Lung (tissue), 12 donors: ENCODE results near the gene PSENEN. TPM values are rescaled to one million over a fixed set of nuclear protein-coding genes. Genes with fewer than 3 reads are reported as not detected.

Source experiments
- ATAC-seq: fragments of 200-7000 bp; cut with Tn5 transposase; one replicate; pipeline ENCODE4 v1.9.1; 2020; ENCODE audit warnings: moderate number of reproducible peaks; ENCODE audit not compliant: insufficient read depth, low FRiP score
- DNase-seq, 3 donors: peaks; one replicate each; pipeline ENCODE4 v3.0.0-alpha.2; 2013 to 2017
- H3K27ac ChIP-seq, 2 donors: one replicate each; pipeline ENCODE4 v1.5.1; 2013; ENCODE audit warnings: mild to moderate bottlenecking in 2 of 2, moderate library complexity in 2 of 2, control low read depth in 1 of 2, inconsistent platforms in 1 of 2, low read depth in 1 of 2, low read length in 1 of 2
- H3K27me3 ChIP-seq, 3 donors: one replicate each; pipeline ENCODE4 v1.5.1; 2013; ENCODE audit warnings: low read length in 2 of 3; ENCODE audit not compliant: control insufficient read depth in 3 of 3, insufficient read depth in 3 of 3
- H3K36me3 ChIP-seq, 4 donors: one replicate each; pipeline ENCODE4 v1.5.1; 2013; ENCODE audit warnings: low read length in 4 of 4, mild to moderate bottlenecking in 1 of 4, moderate library complexity in 1 of 4; ENCODE audit not compliant: control insufficient read depth in 4 of 4, insufficient read depth in 4 of 4
- H3K4me1 ChIP-seq, 5 donors: one replicate each; pipeline ENCODE4 v1.5.1; 2013; ENCODE audit warnings: low read length in 5 of 5, mild to moderate bottlenecking in 2 of 5, moderate library complexity in 1 of 5; ENCODE audit not compliant: control insufficient read depth in 5 of 5, insufficient read depth in 5 of 5
- H3K4me3 ChIP-seq: one replicate; pipeline ENCODE4 v1.5.1; 2013; ENCODE audit warnings: mild to moderate bottlenecking, control low read depth, moderate library complexity
- H3K9ac ChIP-seq, 2 donors: one replicate each; pipeline ENCODE4 v1.5.1; 2013; ENCODE audit warnings: low read length in 2 of 2, control low read depth in 1 of 2; ENCODE audit not compliant: insufficient read depth in 1 of 2
- H3K9me3 ChIP-seq, 4 donors: one replicate each; pipeline ENCODE4 v1.5.1; 2013; ENCODE audit warnings: low read length in 3 of 4, mild to moderate bottlenecking in 1 of 4, moderate library complexity in 1 of 4; ENCODE audit not compliant: control insufficient read depth in 4 of 4, insufficient read depth in 3 of 4
- CTCF ChIP-seq: IDR thresholded peaks from 2 replicates; pipeline ENCODE4 v1.5.1; 2012; ENCODE audit warnings: mild to moderate bottlenecking; ENCODE audit errors: control extremely low read depth, extremely low read depth
- WGBS, 2 donors: extraction: QIAGEN DNeasy Blood & Tissue Kit; methylation state at CpG; one replicate each; pipeline ENCODE4 v1.1.7; 2013; 5-methylcytosine and 5-hydroxymethylcytosine counted together
- polyA plus RNA-seq, 2 donors: library from polyadenylated mRNA; stranded (reverse); fragments of 200-250 nt; gene quantifications; one replicate each; pipeline ENCODE4 v1.2.1, GENCODE V29; 2013
- total RNA-seq, 2 donors: library from RNA; depleted of rRNA in 1 of 2; stranded (reverse); fragments of >200 nt in 1 of 2; gene quantifications; one replicate each; pipeline ENCODE4 v1.2.1, GENCODE V29; 2014 to 2021
- donor health status: control.
- donor health status: control.
- donor health status: Bipolar disorder and iron deficiency.
- donor health status: healthy.
- donor health status: DM: yes; HTN: yes; CAD: no.

Gene PSENEN
- total and polyA plus RNA-seq, 4 donors, result 36.8 to 196 (median 107) TPM

- Histone ChIP-seq H3K9me3 (no peaks in the 10 kb centered on the region), H3K27me3 (no peaks in the 10 kb centered on the region), H3K4me3 (no peak overlapping the region), H3K4me1 (no peaks in the 10 kb centered on the region), H3K36me3 (peaks cover 5 to 83% (median 36%) of the 10 kb centered on the region in 4 donors), H3K9ac (no peak overlapping the region), H3K27ac (no peak overlapping the region)
- TF ChIP-seq CTCF, result no peak
- DNase-seq (no peak), ATAC-seq (no peak)
- 90% methylated on average over 21 of the region's 21 CpGs for WGBS, 2 donors
These were observed 13.6 kb upstream of the PSENEN start for GRCh38 chr19:35731779-35732405.

GRCh38 chr19:35732540-35733179 lies 12.8 kb upstream of the PSENEN start:
- H3K36me3 ChIP-seq, result peaks cover 5 to 82% (median 34%) of the 10 kb centered on the region in 4 donors
- H3K27me3 ChIP-seq, result no peaks in the 10 kb centered on the region
- 92 to 93% methylated on average over 25 of the region's 25 CpGs for WGBS, 2 donors
- no peak overlapping the region for H3K4me3 ChIP-seq
- no peak overlapping the region for H3K27ac ChIP-seq
- DNase-seq (no peak), ATAC-seq (no peak)
- TF ChIP-seq CTCF, result no peak
- H3K4me1 ChIP-seq, result no peaks in the 10 kb centered on the region
- H3K9ac ChIP-seq, result no peak overlapping the region
- no peaks in the 10 kb centered on the region for H3K9me3 ChIP-seq

- WGBS, 2 donors, result 94 to 97% methylated on average over 35 of the region's 35 CpGs
- no peak overlapping the region for H3K4me3 ChIP-seq
- H3K27me3 ChIP-seq, result no peaks in the 10 kb centered on the region
- H3K36me3 ChIP-seq, result peaks cover 7 to 82% (median 37%) of the 10 kb centered on the region in 4 donors
- no peaks in the 10 kb centered on the region for H3K9me3 ChIP-seq
- no peak for ATAC-seq
- no peak overlapping the region for H3K27ac ChIP-seq
- DNase-seq, result no peak
- no peak overlapping the region for H3K9ac ChIP-seq
- TF ChIP-seq CTCF, result no peak
- no peaks in the 10 kb centered on the region for H3K4me1 ChIP-seq
These were observed 12.0 kb upstream of the PSENEN start for GRCh38 chr19:35733180-35734125.
